Right lobe of liver (tissue), 6 donors: ENCODE measurements around the gene PPEF1. TPM values are rescaled to one million over a fixed set of nuclear protein-coding genes. Genes with fewer than 3 reads are reported as not detected.
"Not testable (repeated sequence)": the region's sequence is repeated elsewhere in the genome, so short reads cannot be mapped to it uniquely, and the experiment has no call there.

Experiments used
- ATAC-seq, 4 donors: fragments of 200-7000 bp; cut with Tn5 transposase; one replicate each; pipeline ENCODE4 v1.9.1; 2020; ENCODE audit warnings: mild to moderate bottlenecking in 4 of 4, moderate library complexity in 4 of 4
- DNase-seq, 3 donors: peaks; one replicate each; pipeline ENCODE4 v3.0.0-alpha.2; 2020
- H3K27ac ChIP-seq, 3 donors: fragments of 200-600 bp; one replicate each; pipeline ENCODE4 v1.8.0; 2022
- H3K27me3 ChIP-seq, 2 donors: fragments of 200-600 bp; one replicate each; pipeline ENCODE4 v1.8.0; 2022
- H3K36me3 ChIP-seq, 4 donors: fragments of 200-600 bp; sonication (generic) in 1 of 4; one replicate each; pipeline versions ENCODE4 v1.5.1 to v1.8.0; 2017 to 2022; ENCODE audit warnings: control low read depth in 1 of 4
- H3K4me1 ChIP-seq, 4 donors: fragments of 200-600 bp; sonication (generic) in 1 of 4; one replicate each; pipeline versions ENCODE4 v1.5.1 to v1.8.0; 2017 to 2022; ENCODE audit warnings: control low read depth in 1 of 4
- H3K4me3 ChIP-seq, 3 donors: fragments of 200-600 bp; one replicate each; pipeline ENCODE4 v1.8.0; 2022
- H3K9me3 ChIP-seq, 4 donors: fragments of 200-600 bp; sonication (generic) in 1 of 4; one replicate each; pipeline versions ENCODE4 v1.5.1 to v1.8.0; 2017 to 2022; ENCODE audit warnings: control low read depth in 1 of 4
- POLR2A ChIP-seq: fragments of 450-650 bp; IDR thresholded peaks from one replicate; pipeline ENCODE4 v1.6.1; 2017; ENCODE audit warnings: antibody characterized with exemption, mild to moderate bottlenecking
- WGBS: methylation state at CpG from one replicate; pipeline ENCODE4 v1.1.6; 2018; ENCODE audit warnings: low coverage, low lambda C conversion rate; ENCODE audit not compliant: insufficient coverage; ENCODE audit errors: missing lambda C conversion rate; 5-methylcytosine and 5-hydroxymethylcytosine counted together
- intact Hi-C, 2 donors: fragments of 100-400 bp; cut with DNase I; formaldehyde crosslinking; loops; one replicate each; pipeline versions ENCODE4 v1.11.2 to v1.14.1; 2022
- total RNA-seq, 6 experiments: library from RNA; depleted of rRNA in 2 of 6; stranded (reverse); fragments of >200 nt in 2 of 6; fragmentation: NEBNext Ultra II Directional in 3 of 6; extraction: Animal tissue kit (Norgen Biotek cat#: 25700) in 3 of 6; gene quantifications; one replicate each; pipeline versions ENCODE4 v1.1.0 to v1.2.4, GENCODE V29; 2016 to 2023
- TF ChIP-seq, protein P1 (sequence below), 4 donors: fragments of 200-600 bp in 3 of 4; fragments of 450-650 bp in 1 of 4; IDR thresholded peaks; one replicate each; pipeline versions ENCODE4 v1.5.1 to v1.8.0; 2016 to 2022; ENCODE audit warnings: antibody characterized with exemption in 4 of 4, mild to moderate bottlenecking in 2 of 4
- donor health status: DM: no; HTN: yes; CAD: no.
- donor health status: DM: no; HTN: no; CAD: no.
- donor health status: DM: no; HTN: no; CAD: no.
- donor health status: DM: no; HTN: yes; CAD: no.
- donor health status: DM: no; HTN: yes; CAD: no.

Gene PPEF1
- total RNA-seq, 6 experiments from 2014 or later: not detected

- Histone ChIP-seq H3K27ac (no peak overlapping the region), H3K36me3 (no peaks in the 10 kb centered on the region), H3K9me3 (no peaks in the 10 kb centered on the region), H3K27me3 (no peaks in the 10 kb centered on the region), H3K4me1 (no peaks in the 10 kb centered on the region), H3K4me3 (no peak overlapping the region)
- ATAC-seq (no peak), DNase-seq (no peak)
- TF ChIP-seq POLR2A: no peak
- TF ChIP-seq, protein P1, sequence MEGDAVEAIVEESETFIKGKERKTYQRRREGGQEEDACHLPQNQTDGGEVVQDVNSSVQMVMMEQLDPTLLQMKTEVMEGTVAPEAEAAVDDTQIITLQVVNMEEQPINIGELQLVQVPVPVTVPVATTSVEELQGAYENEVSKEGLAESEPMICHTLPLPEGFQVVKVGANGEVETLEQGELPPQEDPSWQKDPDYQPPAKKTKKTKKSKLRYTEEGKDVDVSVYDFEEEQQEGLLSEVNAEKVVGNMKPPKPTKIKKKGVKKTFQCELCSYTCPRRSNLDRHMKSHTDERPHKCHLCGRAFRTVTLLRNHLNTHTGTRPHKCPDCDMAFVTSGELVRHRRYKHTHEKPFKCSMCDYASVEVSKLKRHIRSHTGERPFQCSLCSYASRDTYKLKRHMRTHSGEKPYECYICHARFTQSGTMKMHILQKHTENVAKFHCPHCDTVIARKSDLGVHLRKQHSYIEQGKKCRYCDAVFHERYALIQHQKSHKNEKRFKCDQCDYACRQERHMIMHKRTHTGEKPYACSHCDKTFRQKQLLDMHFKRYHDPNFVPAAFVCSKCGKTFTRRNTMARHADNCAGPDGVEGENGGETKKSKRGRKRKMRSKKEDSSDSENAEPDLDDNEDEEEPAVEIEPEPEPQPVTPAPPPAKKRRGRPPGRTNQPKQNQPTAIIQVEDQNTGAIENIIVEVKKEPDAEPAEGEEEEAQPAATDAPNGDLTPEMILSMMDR (IDR thresholded peaks at IDR 0.05): no peak
- 55% methylated on average over 2 of the region's 2 CpGs for WGBS
- intact Hi-C loops: no loop called here
Measured at GRCh38 chrX:18825375-18825774, 117.9 kb downstream of the PPEF1 start.

GRCh38 chrX:18828832-18829404 is 121.5 kb downstream of the PPEF1 start:
- Histone ChIP-seq H3K27me3 (no peaks in the 10 kb centered on the region), H3K36me3 (no peaks in the 10 kb centered on the region), H3K4me1 (no peaks in the 10 kb centered on the region), H3K9me3 (no peaks in the 10 kb centered on the region), H3K4me3 (no peak overlapping the region), H3K27ac (no peak overlapping the region)
- TF ChIP-seq, protein P1 (IDR thresholded peaks at IDR 0.05): no peak
- TF ChIP-seq POLR2A: no peak
- DNase-seq (no peak), ATAC-seq (no peak)
- intact Hi-C loops: no loop called here
- 82% methylated on average over 1 of the region's 1 CpG for WGBS

GRCh38 chrX:18833071-18833731 is 125.8 kb downstream of the PPEF1 start:
- Histone ChIP-seq H3K27ac (peak overlapping the region in 2 of 3 donors; percentile 15 to 29), H3K27me3 (no peaks in the 10 kb centered on the region), H3K36me3 (no peaks in the 10 kb centered on the region), H3K4me3 (peak overlapping the region in 1 of 3 donors; percentile 13), H3K9me3 (no peaks in the 10 kb centered on the region), H3K4me1 (no peaks in the 10 kb centered on the region)
- WGBS: 47% methylated on average over 22 of the region's 22 CpGs
- TF ChIP-seq, protein P1 (IDR thresholded peaks at IDR 0.05): no peak
- no peak for TF ChIP-seq POLR2A
- intact Hi-C loops: no loop called here
- DNase-seq (peak; percentile 63 to 82 (median 80)), ATAC-seq (peak; percentile 84 to 97 (median 86))

DNA sequence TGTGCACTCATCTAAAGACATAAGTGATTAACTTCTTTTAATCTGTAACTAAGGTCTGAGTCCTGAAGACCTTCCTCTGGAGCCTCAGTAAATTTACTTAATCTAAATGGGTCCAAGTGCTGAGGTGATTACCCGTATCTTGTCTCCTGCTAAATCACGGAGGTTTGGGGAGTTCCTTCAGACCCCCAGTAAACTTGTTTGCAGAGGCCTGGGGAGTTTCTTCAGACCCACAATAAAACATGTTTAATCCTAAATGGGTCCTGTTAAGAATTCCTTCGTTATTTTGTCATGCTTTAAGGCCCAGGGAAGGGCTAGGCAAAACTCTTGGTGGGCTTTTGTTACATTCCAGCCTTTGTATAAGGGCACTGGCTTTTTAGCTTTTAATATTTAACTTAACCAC is 140.5 kb downstream of the PPEF1 start:
- H3K4me3 ChIP-seq, H3K4me1 ChIP-seq, H3K27ac ChIP-seq, intact Hi-C loops, DNase-seq, H3K27me3 ChIP-seq, H3K36me3 ChIP-seq, ATAC-seq, H3K9me3 ChIP-seq: not testable (repeated sequence)
- WGBS: 61% methylated on average over 3 of the region's 3 CpGs

- intact Hi-C loops: no loop called here
- no peaks in the 10 kb centered on the region for H3K4me1 ChIP-seq
- ATAC-seq (no peak), DNase-seq (no peak)
- no peaks in the 10 kb centered on the region for H3K27me3 ChIP-seq
- H3K4me3 ChIP-seq: no peak overlapping the region
- 50% methylated on average over 1 of the region's 1 CpG for WGBS
- no peaks in the 10 kb centered on the region for H3K36me3 ChIP-seq
- TF ChIP-seq POLR2A: no peak
- TF ChIP-seq, protein P1 (IDR thresholded peaks at IDR 0.05): no peak
- H3K27ac ChIP-seq: no peak overlapping the region
- no peaks in the 10 kb centered on the region for H3K9me3 ChIP-seq
Measured at GRCh38 chrX:18855919-18856644, 148.6 kb downstream of the PPEF1 start.
